Keratinocyte (primary cell): ENCODE measurements around the gene SYT15.
A peak's percentile ranks its signal among the peaks of the same experiment; 100 is the strongest.

Experiments used
- EZH2 ChIP-seq: IDR thresholded peaks from one replicate; pipeline ENCODE4 v1.6.1; 2012; ENCODE audit warnings: inconsistent platforms, mild to moderate bottlenecking, low read length, moderate library complexity
- TF ChIP-seq, protein P1 (sequence below), 3 experiments: IDR thresholded peaks in 1 of 3; conservative IDR thresholded peaks in 1 of 3; optimal IDR thresholded peaks in 1 of 3; 2 replicates in 2 of 3; 3 replicates in 1 of 3; pipeline versions ENCODE3 to v1.5.1; 2011; ENCODE audit warnings: low read length in 3 of 3, mild to moderate bottlenecking in 3 of 3, moderate library complexity in 2 of 3, control low read depth in 1 of 3, inconsistent platforms in 1 of 3; ENCODE audit not compliant: insufficient read depth in 2 of 3; ENCODE audit errors: extremely low read depth in 1 of 3

DNA sequence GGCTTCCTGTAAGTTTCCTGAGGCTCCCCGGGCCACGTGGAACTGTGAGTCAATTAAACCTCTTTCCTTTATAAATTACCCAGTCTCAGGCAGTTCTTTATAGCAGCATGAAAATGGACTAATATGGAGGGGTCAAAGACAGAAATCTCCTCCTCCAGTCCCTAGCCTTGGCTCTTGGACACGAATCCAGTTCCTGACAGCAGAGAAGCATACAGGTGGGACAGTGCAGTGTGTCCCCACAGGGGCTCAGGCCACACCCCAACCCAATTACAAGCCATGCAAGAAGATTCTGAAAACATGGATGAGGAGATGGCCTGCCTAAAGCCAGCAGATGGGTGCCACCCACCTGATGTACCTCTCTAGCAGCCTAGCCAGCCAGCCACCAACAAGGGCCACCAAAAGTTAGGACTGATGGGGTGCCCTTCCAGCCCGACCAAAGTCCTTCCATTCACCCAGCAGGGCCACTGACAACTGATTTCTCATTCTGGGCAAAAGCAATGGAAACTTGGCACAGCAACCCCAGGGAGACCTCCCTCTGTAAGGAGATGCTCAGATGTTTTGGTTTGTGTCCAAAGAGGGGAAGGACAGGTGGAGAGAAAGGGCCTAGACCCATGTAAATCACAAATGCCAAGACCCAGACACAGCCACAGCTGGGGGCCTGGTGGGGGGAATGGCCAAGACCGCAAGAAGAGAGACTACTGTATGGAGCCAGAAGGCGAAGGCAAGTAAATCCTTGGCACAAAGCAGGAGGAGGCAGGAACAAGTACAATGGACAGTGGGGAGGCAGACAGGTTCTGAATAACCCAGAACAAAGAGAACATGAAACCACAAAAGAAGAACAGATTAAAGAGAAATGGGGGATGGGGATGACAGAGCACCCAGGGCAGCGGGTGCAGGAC, 36.1 kb upstream of the SYT15 start:
- TF ChIP-seq, protein P1, sequence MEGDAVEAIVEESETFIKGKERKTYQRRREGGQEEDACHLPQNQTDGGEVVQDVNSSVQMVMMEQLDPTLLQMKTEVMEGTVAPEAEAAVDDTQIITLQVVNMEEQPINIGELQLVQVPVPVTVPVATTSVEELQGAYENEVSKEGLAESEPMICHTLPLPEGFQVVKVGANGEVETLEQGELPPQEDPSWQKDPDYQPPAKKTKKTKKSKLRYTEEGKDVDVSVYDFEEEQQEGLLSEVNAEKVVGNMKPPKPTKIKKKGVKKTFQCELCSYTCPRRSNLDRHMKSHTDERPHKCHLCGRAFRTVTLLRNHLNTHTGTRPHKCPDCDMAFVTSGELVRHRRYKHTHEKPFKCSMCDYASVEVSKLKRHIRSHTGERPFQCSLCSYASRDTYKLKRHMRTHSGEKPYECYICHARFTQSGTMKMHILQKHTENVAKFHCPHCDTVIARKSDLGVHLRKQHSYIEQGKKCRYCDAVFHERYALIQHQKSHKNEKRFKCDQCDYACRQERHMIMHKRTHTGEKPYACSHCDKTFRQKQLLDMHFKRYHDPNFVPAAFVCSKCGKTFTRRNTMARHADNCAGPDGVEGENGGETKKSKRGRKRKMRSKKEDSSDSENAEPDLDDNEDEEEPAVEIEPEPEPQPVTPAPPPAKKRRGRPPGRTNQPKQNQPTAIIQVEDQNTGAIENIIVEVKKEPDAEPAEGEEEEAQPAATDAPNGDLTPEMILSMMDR (optimal IDR thresholded peaks at IDR 0.05 in 1 of 3, IDR thresholded peaks at IDR 0.05 in 1 of 3, conservative IDR thresholded peaks at IDR 0.05 in 1 of 3; ENCODE audit: extremely low read depth in 1 of 3, insufficient read depth in 2 of 3, low read length in 3 of 3), result no peak
- TF ChIP-seq EZH2, result peak; percentile 53
